WERI-Rb-1 (cell line): ENCODE measurements around the gene SLFN5.
"Not testable (repeated sequence)": the region's sequence is repeated elsewhere in the genome, so short reads cannot be mapped to it uniquely, and the experiment has no call there.

Source experiments
- DNase-seq: peaks from one replicate; pipeline ENCODE4 v3.0.0-alpha.2; 2020
- H3K27ac ChIP-seq: fragments of 250-450 bp; sonication (Bioruptor Pico); 2 replicates; pipeline ENCODE4 v1.5.1; 2020; ENCODE audit warnings: mild to moderate bottlenecking, moderate library complexity
- H3K27me3 ChIP-seq: fragments of 250-450 bp; sonication (Bioruptor Pico); 2 replicates; pipeline ENCODE4 v1.5.1; 2021; ENCODE audit warnings: mild to moderate bottlenecking, low read depth, moderate library complexity; ENCODE audit not compliant: insufficient read depth, severe bottlenecking
- H3K36me3 ChIP-seq: fragments of 250-450 bp; sonication (Bioruptor Pico); 2 replicates; pipeline ENCODE4 v1.5.1; 2020; ENCODE audit warnings: mild to moderate bottlenecking, moderate library complexity
- H3K4me3 ChIP-seq: 2 replicates; pipeline ENCODE4 v1.5.1; 2011; ENCODE audit warnings: low read depth, mild to moderate bottlenecking, control low read depth, low read length
- H3K9me3 ChIP-seq: fragments of 250-450 bp; sonication (Bioruptor Pico); 2 replicates; pipeline ENCODE4 v1.5.1; 2021; ENCODE audit warnings: mild to moderate bottlenecking, moderate library complexity; ENCODE audit not compliant: severe bottlenecking
- TF ChIP-seq, protein P1 (sequence below): IDR thresholded peaks from 2 replicates; pipeline ENCODE4 v1.5.1; 2011; ENCODE audit warnings: low read depth, mild to moderate bottlenecking, control low read depth, inconsistent platforms, low read length

SLFN5 gene

DNA sequence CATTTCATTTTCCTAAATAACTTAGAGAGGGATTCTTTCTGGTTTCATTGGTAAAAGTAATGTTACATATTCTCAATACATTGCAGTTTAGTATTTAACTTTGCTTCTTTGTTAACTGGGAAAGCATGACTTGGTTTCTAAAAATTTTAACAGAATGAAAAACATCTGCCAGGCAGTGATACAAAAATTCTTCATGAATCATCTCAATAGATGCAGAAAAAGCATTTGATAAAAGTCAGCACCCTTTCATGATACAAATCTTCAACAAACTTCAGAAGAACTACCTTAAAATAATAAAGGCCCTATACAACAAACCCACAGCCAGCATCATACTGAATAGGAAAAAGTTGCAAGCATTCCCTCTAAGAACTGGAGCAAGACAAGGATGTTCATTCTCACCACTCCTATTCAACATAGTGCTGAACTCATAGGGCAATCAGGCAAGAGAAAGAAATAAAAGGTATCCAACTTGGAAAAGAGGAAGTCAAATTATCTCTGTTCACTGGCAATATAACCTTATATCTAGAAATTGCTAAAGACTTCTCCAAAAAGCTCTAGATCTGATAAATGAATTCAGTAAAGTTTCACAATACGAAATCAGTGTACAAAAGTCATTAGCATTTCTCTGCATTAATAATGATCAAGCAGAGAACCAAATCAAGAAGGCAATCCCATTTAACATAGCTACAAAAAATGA, 50.4 kb downstream of the SLFN5 start:
- no peak overlapping the region for H3K4me3 ChIP-seq
- H3K36me3 ChIP-seq, result no peaks in the 10 kb centered on the region
- no peak for DNase-seq
- peaks cover 75% of the 10 kb centered on the region for H3K27me3 ChIP-seq
- TF ChIP-seq, protein P1, sequence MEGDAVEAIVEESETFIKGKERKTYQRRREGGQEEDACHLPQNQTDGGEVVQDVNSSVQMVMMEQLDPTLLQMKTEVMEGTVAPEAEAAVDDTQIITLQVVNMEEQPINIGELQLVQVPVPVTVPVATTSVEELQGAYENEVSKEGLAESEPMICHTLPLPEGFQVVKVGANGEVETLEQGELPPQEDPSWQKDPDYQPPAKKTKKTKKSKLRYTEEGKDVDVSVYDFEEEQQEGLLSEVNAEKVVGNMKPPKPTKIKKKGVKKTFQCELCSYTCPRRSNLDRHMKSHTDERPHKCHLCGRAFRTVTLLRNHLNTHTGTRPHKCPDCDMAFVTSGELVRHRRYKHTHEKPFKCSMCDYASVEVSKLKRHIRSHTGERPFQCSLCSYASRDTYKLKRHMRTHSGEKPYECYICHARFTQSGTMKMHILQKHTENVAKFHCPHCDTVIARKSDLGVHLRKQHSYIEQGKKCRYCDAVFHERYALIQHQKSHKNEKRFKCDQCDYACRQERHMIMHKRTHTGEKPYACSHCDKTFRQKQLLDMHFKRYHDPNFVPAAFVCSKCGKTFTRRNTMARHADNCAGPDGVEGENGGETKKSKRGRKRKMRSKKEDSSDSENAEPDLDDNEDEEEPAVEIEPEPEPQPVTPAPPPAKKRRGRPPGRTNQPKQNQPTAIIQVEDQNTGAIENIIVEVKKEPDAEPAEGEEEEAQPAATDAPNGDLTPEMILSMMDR, result no peak
- H3K9me3 ChIP-seq, result no peaks in the 10 kb centered on the region
- H3K27ac ChIP-seq, result no peak overlapping the region

DNA sequence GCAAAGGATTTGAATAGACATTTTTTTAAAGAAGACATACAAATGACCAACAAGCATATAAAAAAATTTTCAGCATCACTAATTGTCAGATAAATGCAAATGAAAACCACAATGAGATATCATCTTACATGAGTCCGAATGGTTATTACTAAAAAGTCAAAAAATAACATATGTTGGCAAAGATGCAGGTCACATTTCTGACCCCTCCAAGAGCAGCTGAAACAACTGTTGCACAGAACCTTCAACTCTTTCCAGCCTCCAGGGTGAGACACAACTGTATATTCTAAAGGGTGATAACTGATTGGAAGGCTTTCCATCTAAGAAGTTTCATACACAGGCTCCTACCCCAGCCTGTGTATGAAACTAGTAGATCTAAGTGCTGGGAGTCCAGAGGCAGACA, 51.9 kb downstream of the SLFN5 start:
- Histone ChIP-seq H3K9me3 (no peaks in the 10 kb centered on the region), H3K27me3 (peaks cover 63% of the 10 kb centered on the region), H3K27ac (no peak overlapping the region), H3K36me3 (no peaks in the 10 kb centered on the region), H3K4me3 (no peak overlapping the region)
- TF ChIP-seq, protein P1, result no peak
- no peak for DNase-seq

DNA sequence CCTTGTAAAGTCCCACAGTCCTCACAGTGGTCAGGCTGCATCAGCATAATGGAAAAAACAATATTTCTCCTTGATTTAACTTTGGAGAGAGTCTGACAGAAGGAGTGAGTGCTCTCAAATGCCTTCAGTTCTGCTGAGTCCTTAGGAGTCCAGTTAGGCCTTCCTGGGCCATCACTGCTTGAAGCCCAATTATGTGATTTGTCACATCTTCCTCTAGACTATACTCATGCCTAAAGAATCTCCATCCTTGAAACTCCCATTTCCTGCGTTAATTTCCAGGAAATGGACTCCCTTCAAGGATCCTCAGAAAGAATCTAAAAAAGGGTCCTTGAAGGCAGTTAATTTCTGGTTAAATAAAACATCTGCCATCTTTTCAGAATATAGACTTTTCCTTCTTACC, 52.8 kb downstream of the SLFN5 start:
- Histone ChIP-seq H3K36me3 (no peaks in the 10 kb centered on the region), H3K27me3 (peaks cover 55% of the 10 kb centered on the region), H3K4me3 (no peak overlapping the region), H3K9me3 (peaks cover 7% of the 10 kb centered on the region), H3K27ac (no peak overlapping the region)
- TF ChIP-seq, protein P1, result no peak
- no peak for DNase-seq

DNA sequence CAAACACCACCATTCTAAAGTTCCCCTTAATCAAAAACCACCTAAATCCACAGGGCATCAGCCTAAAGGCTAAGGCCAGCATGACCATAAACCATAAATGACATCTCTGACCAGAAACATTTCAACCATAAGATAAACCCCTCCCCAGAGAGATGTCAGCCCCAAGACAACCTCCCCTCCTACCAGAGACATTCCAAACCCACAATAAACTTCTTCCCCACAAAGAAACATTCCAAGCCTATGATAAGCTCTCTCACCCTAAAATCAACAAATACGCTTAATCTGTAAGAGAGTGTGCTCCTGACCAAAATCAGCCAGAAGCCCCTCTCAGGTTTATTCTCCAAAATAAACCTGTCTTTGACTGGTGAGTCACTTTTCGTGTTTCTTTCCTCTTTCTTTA, 54.8 kb downstream of the SLFN5 start:
- Histone ChIP-seq H3K36me3 (no peaks in the 10 kb centered on the region), H3K27ac (no peak overlapping the region), H3K9me3 (peaks cover 19% of the 10 kb centered on the region), H3K27me3 (peaks cover 37% of the 10 kb centered on the region), H3K4me3 (no peak overlapping the region)
- DNase-seq, result no peak
- TF ChIP-seq, protein P1, result no peak

DNA sequence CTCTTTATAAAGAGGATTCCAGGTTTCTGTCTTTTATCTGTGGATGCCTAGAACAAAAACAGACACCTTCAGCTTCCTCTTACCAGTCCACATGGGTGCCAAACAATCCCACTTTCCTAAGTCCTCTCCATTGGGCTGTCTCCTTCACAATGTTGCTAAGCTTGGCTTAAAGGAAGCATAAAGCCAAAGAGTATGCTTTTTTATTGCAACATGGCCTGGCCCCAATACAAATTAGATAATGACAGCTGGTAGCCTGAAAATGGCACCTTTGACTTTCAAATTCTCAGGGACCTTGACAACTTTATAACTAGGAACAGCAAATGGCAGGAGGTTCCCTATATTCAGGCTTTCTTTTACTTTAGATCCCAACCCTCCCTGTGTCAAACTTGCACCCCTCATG, 55.8 kb downstream of the SLFN5 start:
- TF ChIP-seq, protein P1, result no peak
- H3K36me3 ChIP-seq, result no peaks in the 10 kb centered on the region
- H3K9me3 ChIP-seq, result peaks cover 19% of the 10 kb centered on the region
- H3K27me3 ChIP-seq, result peaks cover 34% of the 10 kb centered on the region
- no peak overlapping the region for H3K4me3 ChIP-seq
- no peak overlapping the region for H3K27ac ChIP-seq
- DNase-seq, result no peak

DNA sequence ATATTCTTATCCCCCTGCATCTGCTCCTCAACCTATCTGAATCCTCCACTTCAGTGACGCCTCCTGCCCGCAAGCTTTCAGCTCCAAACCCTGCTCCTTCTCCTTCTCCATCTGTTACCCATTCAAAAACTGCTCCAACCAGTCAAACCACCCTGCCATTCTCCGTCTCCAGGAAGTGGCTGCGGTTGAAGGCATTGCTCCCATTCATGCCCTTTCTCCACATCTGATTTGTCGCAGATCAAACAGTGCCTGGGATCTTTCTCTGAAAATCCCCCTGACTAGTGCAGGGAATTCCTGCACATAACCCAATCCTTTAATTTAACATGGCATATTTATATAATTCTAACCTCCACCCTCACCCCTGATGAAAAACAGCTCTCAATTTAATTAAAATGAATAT, 56.3 kb downstream of the SLFN5 start:
- Histone ChIP-seq H3K4me3 (no peak overlapping the region), H3K9me3 (peaks cover 21% of the 10 kb centered on the region), H3K36me3 (no peaks in the 10 kb centered on the region), H3K27me3 (peaks cover 30% of the 10 kb centered on the region), H3K27ac (no peak overlapping the region)
- no peak for DNase-seq
- TF ChIP-seq, protein P1, result no peak

DNA sequence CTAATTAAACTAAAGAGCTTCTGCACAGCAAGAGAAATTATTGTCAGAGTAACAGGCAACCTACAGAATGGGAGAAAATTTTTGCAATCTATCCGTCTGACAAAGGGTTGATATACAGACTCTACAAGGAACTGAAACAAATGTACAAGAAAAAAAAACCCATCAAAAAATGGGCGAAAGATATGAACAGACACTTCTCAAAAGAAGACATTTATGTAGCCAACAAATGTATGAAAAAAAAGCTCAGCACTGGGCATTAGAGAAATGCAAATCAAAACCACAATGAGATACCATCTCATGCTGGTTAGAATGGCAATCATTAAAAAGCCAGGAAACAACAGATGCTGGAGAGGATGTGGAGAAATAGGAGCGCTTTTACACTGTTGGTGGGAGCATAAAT, 66.5 kb downstream of the SLFN5 start:
- peaks cover 55% of the 10 kb centered on the region for H3K27me3 ChIP-seq
- not testable (repeated sequence) for DNase-seq, H3K27ac ChIP-seq, H3K4me3 ChIP-seq, H3K36me3 ChIP-seq, H3K9me3 ChIP-seq
